ENCODE data around the gene PLAC8. TPM values are rescaled to one million over a fixed set of nuclear protein-coding genes. Genes with fewer than 3 reads are reported as not detected.
"Not testable (repeated sequence)": the region's sequence is repeated elsewhere in the genome, so short reads cannot be mapped to it uniquely, and the experiment has no call there.

The PLAC8 gene
- total and polyA plus RNA-seq, 8 donors, result 4.2 to 48.7 (median 7.6) TPM

- H3K9me3 ChIP-seq, result no peaks in the 10 kb centered on the region
- no peak overlapping the region for H3K27ac ChIP-seq
- DNase-seq, result no peak
- H3K27me3 ChIP-seq, result peaks cover 0 to 9% of the 10 kb centered on the region in 2 donors
- no peak for ATAC-seq
- H3K4me1 ChIP-seq, result peaks cover 0 to 18% of the 10 kb centered on the region in 2 donors
- H3K36me3 ChIP-seq, result peaks cover 0 to 23% of the 10 kb centered on the region in 2 donors
- H3K4me3 ChIP-seq, result no peak overlapping the region
- intact Hi-C loops (cut with DNase I), result no loop called here
- TF ChIP-seq CTCF (IDR thresholded peaks at IDR 0.05), result no peak
Observed at GRCh38 chr4:83104991-83105390, 9.5 kb downstream of the PLAC8 start.

- Histone ChIP-seq H3K36me3 (peaks cover 0 to 48% of the 10 kb centered on the region in 2 donors), H3K27ac (no peak overlapping the region), H3K9me3 (no peaks in the 10 kb centered on the region), H3K27me3 (peaks cover 0 to 3% of the 10 kb centered on the region in 2 donors), H3K4me1 (peaks cover 0 to 5% of the 10 kb centered on the region in 2 donors), H3K4me3 (no peak overlapping the region)
- TF ChIP-seq CTCF (IDR thresholded peaks at IDR 0.05), result no peak
- intact Hi-C loops (cut with DNase I), result no loop called here
- no peak for ATAC-seq
- no peak for DNase-seq
Observed at GRCh38 chr4:83096397-83096796, 18.1 kb downstream of the PLAC8 start.

GRCh38 chr4:83093060-83093640 lies 21.4 kb downstream of the PLAC8 start:
- DNase-seq, result no peak
- H3K27me3 ChIP-seq, result peaks cover 0 to under 1% of the 10 kb centered on the region in 2 donors
- no peak overlapping the region for H3K27ac ChIP-seq
- peaks cover 0 to 49% of the 10 kb centered on the region in 2 donors for H3K36me3 ChIP-seq
- no peak for ATAC-seq
- H3K9me3 ChIP-seq, result no peaks in the 10 kb centered on the region
- no peak overlapping the region for H3K4me3 ChIP-seq
- TF ChIP-seq CTCF (IDR thresholded peaks at IDR 0.05), result no peak
- intact Hi-C loops (cut with DNase I), result no loop called here
- no peaks in the 10 kb centered on the region for H3K4me1 ChIP-seq

GRCh38 chr4:83089410-83090157 lies 24.9 kb downstream of the PLAC8 start:
- no peak overlapping the region for H3K4me3 ChIP-seq
- TF ChIP-seq CTCF (IDR thresholded peaks at IDR 0.05), result no peak
- ATAC-seq (no peak), DNase-seq (no peak)
- intact Hi-C loops (cut with DNase I), result no loop called here
- peaks cover 0 to under 1% of the 10 kb centered on the region in 2 donors for H3K4me1 ChIP-seq
- H3K27ac ChIP-seq, result no peak overlapping the region
- H3K36me3 ChIP-seq, result peaks cover 0 to 44% of the 10 kb centered on the region in 2 donors
- H3K27me3 ChIP-seq, result no peaks in the 10 kb centered on the region
- H3K9me3 ChIP-seq, result no peaks in the 10 kb centered on the region

- H3K9me3 ChIP-seq; intact Hi-C loops (cut with DNase I); H3K4me3 ChIP-seq: not testable (repeated sequence)
Observed at GRCh38 chr4:83084956-83085355, 29.6 kb downstream of the PLAC8 start.

More at GRCh38 chr4:83084956-83085355, 29.6 kb downstream of the PLAC8 start:
- not testable (repeated sequence) for ATAC-seq, H3K27me3 ChIP-seq, H3K27ac ChIP-seq, DNase-seq
- peaks cover 0 to 11% of the 10 kb centered on the region in 2 donors for H3K4me1 ChIP-seq
- H3K36me3 ChIP-seq, result peaks cover 0 to 12% of the 10 kb centered on the region in 2 donors
